ENCODE results near the gene SYNGAP1. TPM values are rescaled to one million over a fixed set of nuclear protein-coding genes. Genes with fewer than 3 reads are reported as not detected.
"Not testable (repeated sequence)": the region's sequence is repeated elsewhere in the genome, so short reads cannot be mapped to it uniquely, and the experiment has no call there.

The SYNGAP1 gene
- total RNA-seq, 3 donors from 2014 or later (not counting 1 experiment from before 2014, with no cell fraction given) = 43.5 to 61.6 (median 55.8) TPM

GRCh38 chr6:33481192-33481591 is 61.3 kb downstream of the SYNGAP1 start:
- no peak overlapping the region for H3K4me3 ChIP-seq (ENCODE audit: low read length)
- no peak overlapping the region for H3K27ac ChIP-seq (ENCODE audit: low read length)
- no peaks in the 10 kb centered on the region for H3K9me3 ChIP-seq (ENCODE audit: control insufficient read depth, insufficient read depth, low read length)
- H3K27me3 Mint-ChIP-seq (ENCODE audit: low read depth in 2 of 2) = peaks cover 0 to 10% of the 10 kb centered on the region in 2 donors
- no peak overlapping the region for H3K4me3 Mint-ChIP-seq
- no peaks in the 10 kb centered on the region for H3K4me1 Mint-ChIP-seq
- no peaks in the 10 kb centered on the region for H3K27me3 ChIP-seq (ENCODE audit: control insufficient read depth, insufficient read depth, low read length)
- H3K9me3 Mint-ChIP-seq = no peaks in the 10 kb centered on the region
- DNase-seq (peak in 1 of 2 donors; percentile 40), ATAC-seq (peak in 2 of 3 donors; percentile 37 to 46)
- no peaks in the 10 kb centered on the region for H3K4me1 ChIP-seq (ENCODE audit: control insufficient read depth, insufficient read depth, low read length)
- TF ChIP-seq CTCF (IDR thresholded peaks at IDR 0.05) = no peak
- no peaks in the 10 kb centered on the region for H3K36me3 Mint-ChIP-seq
- 64% methylated on average over 1 of the region's 1 CpG for WGBS (ENCODE audit: insufficient coverage)
- no peaks in the 10 kb centered on the region for H3K36me3 ChIP-seq (ENCODE audit: control insufficient read depth, insufficient read depth, low read length)
- intact Hi-C loops (cut with micrococcal nuclease) = no loop called here
- no peak overlapping the region for H3K27ac Mint-ChIP-seq

DNA sequence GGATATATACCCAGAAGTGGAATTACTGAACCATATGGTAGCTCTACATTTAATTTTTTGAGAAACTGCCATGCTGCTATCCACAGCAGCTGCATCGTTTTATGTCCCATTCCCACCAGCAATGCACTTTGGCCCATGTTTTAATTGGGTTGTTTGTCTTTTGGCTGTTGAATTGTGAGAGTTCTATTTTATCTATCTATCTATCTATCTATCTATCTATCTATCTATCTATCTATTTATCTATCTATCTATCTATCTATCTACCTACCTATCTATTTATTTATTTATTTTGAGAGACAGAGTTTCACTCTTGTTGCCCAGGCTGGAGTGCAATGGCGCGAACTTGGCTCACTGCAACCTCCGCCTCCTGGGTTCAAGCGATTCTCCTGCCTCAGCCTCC is 62.8 kb downstream of the SYNGAP1 start:
- H3K36me3 ChIP-seq (ENCODE audit: control insufficient read depth, insufficient read depth, low read length); H3K4me3 ChIP-seq (ENCODE audit: low read length); H3K4me1 ChIP-seq (ENCODE audit: control insufficient read depth, insufficient read depth, low read length); H3K4me3 Mint-ChIP-seq; intact Hi-C loops (cut with micrococcal nuclease); H3K27ac Mint-ChIP-seq; H3K36me3 Mint-ChIP-seq; H3K27ac ChIP-seq (ENCODE audit: low read length); H3K27me3 ChIP-seq (ENCODE audit: control insufficient read depth, insufficient read depth, low read length); DNase-seq; ATAC-seq; H3K9me3 Mint-ChIP-seq; H3K9me3 ChIP-seq (ENCODE audit: control insufficient read depth, insufficient read depth, low read length); H3K4me1 Mint-ChIP-seq: not testable (repeated sequence)
- WGBS (ENCODE audit: insufficient coverage) = 92% methylated on average over 4 of the region's 5 CpGs
- H3K27me3 Mint-ChIP-seq (ENCODE audit: low read depth in 2 of 2) = peaks cover 0 to 13% of the 10 kb centered on the region in 2 donors

DNA sequence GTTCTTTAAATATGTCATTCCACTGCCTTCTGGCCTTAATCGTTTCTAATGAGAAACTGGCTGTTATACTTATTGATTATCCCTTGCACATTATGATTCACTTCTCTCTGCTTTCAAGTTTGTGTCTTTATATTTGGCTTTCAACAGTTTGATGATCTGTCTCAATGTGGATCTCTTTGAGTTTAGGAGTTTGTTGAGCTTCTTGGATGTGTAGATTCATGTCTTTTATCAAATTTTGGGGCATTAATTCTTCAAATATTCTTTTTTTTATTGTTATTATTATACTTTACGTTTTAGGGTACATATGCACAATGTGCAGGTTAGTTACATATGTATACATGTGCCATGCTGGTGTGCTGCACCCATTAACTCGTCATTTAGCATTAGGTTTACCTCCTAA is 63.8 kb downstream of the SYNGAP1 start:
- DNase-seq (no peak), ATAC-seq (no peak)
- intact Hi-C loops (cut with micrococcal nuclease) = no loop called here
- H3K9me3 Mint-ChIP-seq = no peaks in the 10 kb centered on the region
- Histone ChIP-seq H3K4me3 (ENCODE audit: low read length) (no peak overlapping the region), H3K27ac (ENCODE audit: low read length) (no peak overlapping the region), H3K27me3 (ENCODE audit: control insufficient read depth, insufficient read depth, low read length) (peaks cover 4% of the 10 kb centered on the region), H3K4me1 (ENCODE audit: control insufficient read depth, insufficient read depth, low read length) (no peaks in the 10 kb centered on the region), H3K9me3 (ENCODE audit: control insufficient read depth, insufficient read depth, low read length) (no peaks in the 10 kb centered on the region), H3K36me3 (ENCODE audit: control insufficient read depth, insufficient read depth, low read length) (no peaks in the 10 kb centered on the region)
- no peak overlapping the region for H3K27ac Mint-ChIP-seq
- H3K4me1 Mint-ChIP-seq = no peaks in the 10 kb centered on the region
- no peak for TF ChIP-seq CTCF (IDR thresholded peaks at IDR 0.05)
- peaks cover 0 to 8% of the 10 kb centered on the region in 2 donors for H3K27me3 Mint-ChIP-seq (ENCODE audit: low read depth in 2 of 2)
- no peaks in the 10 kb centered on the region for H3K36me3 Mint-ChIP-seq
- WGBS (ENCODE audit: insufficient coverage) = no CpG with 5 or more reads among the region's 3 CpGs
- no peak overlapping the region for H3K4me3 Mint-ChIP-seq

- H3K4me1 Mint-ChIP-seq; H3K9me3 Mint-ChIP-seq; ATAC-seq; intact Hi-C loops (cut with micrococcal nuclease); H3K36me3 ChIP-seq (ENCODE audit: control insufficient read depth, insufficient read depth, low read length); DNase-seq; H3K27ac ChIP-seq (ENCODE audit: low read length); H3K4me3 ChIP-seq (ENCODE audit: low read length); H3K27me3 ChIP-seq (ENCODE audit: control insufficient read depth, insufficient read depth, low read length); H3K9me3 ChIP-seq (ENCODE audit: control insufficient read depth, insufficient read depth, low read length); H3K27ac Mint-ChIP-seq; H3K27me3 Mint-ChIP-seq (ENCODE audit: low read depth in 2 of 2); H3K36me3 Mint-ChIP-seq; H3K4me1 ChIP-seq (ENCODE audit: control insufficient read depth, insufficient read depth, low read length); H3K4me3 Mint-ChIP-seq: not testable (repeated sequence)
- WGBS (ENCODE audit: insufficient coverage) = 100% methylated on average over 2 of the region's 6 CpGs
These were observed 64.9 kb downstream of the SYNGAP1 start for GRCh38 chr6:33484673-33485262.

DNA sequence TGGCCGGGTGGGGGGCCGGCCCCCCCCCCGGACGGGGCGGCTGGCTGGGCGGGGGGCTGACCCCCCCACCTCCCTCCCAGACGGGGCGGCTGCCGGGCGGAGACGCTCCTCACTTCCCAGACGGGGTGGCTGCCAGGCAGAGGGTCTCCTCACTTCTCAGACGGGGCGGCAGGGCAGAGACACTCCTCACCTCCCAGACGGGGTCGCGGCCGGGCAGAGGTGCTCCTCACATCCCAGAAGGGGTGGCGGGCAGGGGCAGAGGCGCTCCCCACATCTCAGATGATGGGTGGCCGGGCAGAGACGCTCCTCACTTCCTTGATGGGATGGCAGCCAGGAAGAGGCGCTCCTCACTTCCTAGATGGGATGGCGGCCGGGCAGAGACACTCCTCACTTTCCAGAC is 65.8 kb downstream of the SYNGAP1 start:
- H3K9me3 Mint-ChIP-seq; H3K27ac ChIP-seq (ENCODE audit: low read length); H3K27me3 Mint-ChIP-seq (ENCODE audit: low read depth in 2 of 2); H3K27ac Mint-ChIP-seq; H3K36me3 Mint-ChIP-seq; H3K4me3 Mint-ChIP-seq; H3K36me3 ChIP-seq (ENCODE audit: control insufficient read depth, insufficient read depth, low read length); H3K4me3 ChIP-seq (ENCODE audit: low read length); H3K4me1 Mint-ChIP-seq; H3K27me3 ChIP-seq (ENCODE audit: control insufficient read depth, insufficient read depth, low read length); H3K9me3 ChIP-seq (ENCODE audit: control insufficient read depth, insufficient read depth, low read length); intact Hi-C loops (cut with micrococcal nuclease); ATAC-seq; H3K4me1 ChIP-seq (ENCODE audit: control insufficient read depth, insufficient read depth, low read length); DNase-seq: not testable (repeated sequence)
- 92% methylated on average over 18 of the region's 25 CpGs for WGBS (ENCODE audit: insufficient coverage)
